Cardiac muscle cell (in vitro differentiated cells and primary cell): ENCODE results near the gene KIF26B. TPM values are rescaled to one million over a fixed set of nuclear protein-coding genes. Genes with fewer than 3 reads are reported as not detected.

Source experiments
- DNase-seq, 2 donors: peaks; one replicate each; pipeline versions ENCODE4 v3.0.0 to v3.0.0-alpha.2; 2010 to 2017; ENCODE audit warnings: low read depth in 1 of 2, low spot score in 1 of 2
- H3K27ac ChIP-seq: fragments of 200-600 bp; sonication (generic); 2 replicates; pipeline ENCODE4 v1.5.1; 2016
- H3K27me3 ChIP-seq: fragments of 200-600 bp; sonication (generic); 2 replicates; pipeline ENCODE4 v1.6.0; 2016; ENCODE audit warnings: control low read depth
- H3K36me3 ChIP-seq: fragments of 200-600 bp; sonication (generic); 2 replicates; pipeline ENCODE4 v1.5.1; 2016; ENCODE audit warnings: control low read depth
- H3K4me1 ChIP-seq: fragments of 200-600 bp; sonication (generic); 2 replicates; pipeline ENCODE4 v1.8.1; 2017; ENCODE audit warnings: low read depth, mild to moderate bottlenecking, mixed run types
- H3K4me3 ChIP-seq: fragments of 200-600 bp; sonication (generic); 2 replicates; pipeline ENCODE4 v1.5.1; 2016; ENCODE audit warnings: mild to moderate bottlenecking
- H3K9me3 ChIP-seq: fragments of 200-600 bp; sonication (generic); 2 replicates; pipeline ENCODE4 v1.5.1; 2017; ENCODE audit warnings: low read depth, mild to moderate bottlenecking, control low read depth
- polyA plus RNA-seq: library from polyadenylated mRNA; unstranded; fragments of >200 nt; fragmentation: Nextera tagmentation; extraction: Ambion mirVana; gene quantifications from 2 replicates; pipeline ENCODE4 v1.2.1, GENCODE V29; 2016
- total RNA-seq: library from RNA; depleted of rRNA; stranded (reverse); fragments of >200 nt; gene quantifications from 2 replicates; pipeline ENCODE4 v1.2.3, GENCODE V29; 2016
- TF ChIP-seq, protein P1 (sequence below): IDR thresholded peaks from 2 replicates; pipeline ENCODE4 v1.5.1; 2012; ENCODE audit warnings: low read depth, mild to moderate bottlenecking, low read length

Gene KIF26B
- total and polyA plus RNA-seq, 2 experiments from 2014 or later: 58.9 to 177 TPM

DNA sequence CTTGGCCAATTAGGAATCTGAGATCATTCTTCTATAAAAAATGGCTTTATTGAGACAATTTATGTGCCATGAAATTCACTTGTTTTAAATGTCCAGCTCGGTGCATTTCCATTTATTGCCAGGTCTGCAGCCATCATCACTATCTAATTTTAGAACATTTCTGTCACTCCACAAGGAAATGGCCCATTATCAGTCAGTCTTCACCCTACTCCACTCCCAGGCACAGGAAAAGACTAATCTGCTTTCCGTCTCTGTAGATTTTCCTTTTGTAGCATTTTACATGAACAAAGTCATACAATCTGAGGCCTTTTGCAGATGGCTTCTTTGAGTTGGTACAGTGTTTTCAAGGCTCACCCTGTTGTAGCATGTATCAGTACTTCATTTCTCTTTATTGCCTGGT, 27.2 kb downstream of the KIF26B start:
- H3K27ac ChIP-seq: peak overlapping the region; percentile 81
- H3K4me1 ChIP-seq: peaks cover 54% of the 10 kb centered on the region
- H3K4me3 ChIP-seq: no peak overlapping the region
- H3K36me3 ChIP-seq: peaks cover 4% of the 10 kb centered on the region
- no peaks in the 10 kb centered on the region for H3K27me3 ChIP-seq
- no peak for DNase-seq
- TF ChIP-seq, protein P1, sequence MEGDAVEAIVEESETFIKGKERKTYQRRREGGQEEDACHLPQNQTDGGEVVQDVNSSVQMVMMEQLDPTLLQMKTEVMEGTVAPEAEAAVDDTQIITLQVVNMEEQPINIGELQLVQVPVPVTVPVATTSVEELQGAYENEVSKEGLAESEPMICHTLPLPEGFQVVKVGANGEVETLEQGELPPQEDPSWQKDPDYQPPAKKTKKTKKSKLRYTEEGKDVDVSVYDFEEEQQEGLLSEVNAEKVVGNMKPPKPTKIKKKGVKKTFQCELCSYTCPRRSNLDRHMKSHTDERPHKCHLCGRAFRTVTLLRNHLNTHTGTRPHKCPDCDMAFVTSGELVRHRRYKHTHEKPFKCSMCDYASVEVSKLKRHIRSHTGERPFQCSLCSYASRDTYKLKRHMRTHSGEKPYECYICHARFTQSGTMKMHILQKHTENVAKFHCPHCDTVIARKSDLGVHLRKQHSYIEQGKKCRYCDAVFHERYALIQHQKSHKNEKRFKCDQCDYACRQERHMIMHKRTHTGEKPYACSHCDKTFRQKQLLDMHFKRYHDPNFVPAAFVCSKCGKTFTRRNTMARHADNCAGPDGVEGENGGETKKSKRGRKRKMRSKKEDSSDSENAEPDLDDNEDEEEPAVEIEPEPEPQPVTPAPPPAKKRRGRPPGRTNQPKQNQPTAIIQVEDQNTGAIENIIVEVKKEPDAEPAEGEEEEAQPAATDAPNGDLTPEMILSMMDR: no peak
- H3K9me3 ChIP-seq: no peaks in the 10 kb centered on the region

DNA sequence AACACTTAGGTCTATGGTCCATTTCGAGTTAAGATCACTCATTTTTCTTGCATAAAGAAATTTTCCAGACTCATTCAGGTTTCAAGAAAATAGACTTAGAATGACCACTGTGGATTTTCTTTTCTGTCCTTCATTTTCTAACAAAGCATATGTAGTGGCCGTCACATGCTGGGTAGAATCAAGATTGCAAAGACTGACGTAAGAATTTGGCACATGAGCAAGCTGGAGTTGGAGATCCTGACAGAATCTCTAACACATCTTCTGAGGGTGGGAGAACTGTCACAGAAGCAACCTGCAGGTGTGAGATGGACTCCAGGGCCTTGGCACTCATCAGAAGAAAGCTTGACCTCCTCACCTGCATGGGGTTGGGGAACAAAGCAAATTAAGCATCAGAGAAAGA, 28.6 kb downstream of the KIF26B start:
- Histone ChIP-seq H3K9me3 (no peaks in the 10 kb centered on the region), H3K4me1 (peaks cover 46% of the 10 kb centered on the region), H3K36me3 (peaks cover 8% of the 10 kb centered on the region), H3K27ac (peak overlapping the region; percentile 44), H3K4me3 (no peak overlapping the region), H3K27me3 (no peaks in the 10 kb centered on the region)
- TF ChIP-seq, protein P1: no peak
- DNase-seq: no peak

DNA sequence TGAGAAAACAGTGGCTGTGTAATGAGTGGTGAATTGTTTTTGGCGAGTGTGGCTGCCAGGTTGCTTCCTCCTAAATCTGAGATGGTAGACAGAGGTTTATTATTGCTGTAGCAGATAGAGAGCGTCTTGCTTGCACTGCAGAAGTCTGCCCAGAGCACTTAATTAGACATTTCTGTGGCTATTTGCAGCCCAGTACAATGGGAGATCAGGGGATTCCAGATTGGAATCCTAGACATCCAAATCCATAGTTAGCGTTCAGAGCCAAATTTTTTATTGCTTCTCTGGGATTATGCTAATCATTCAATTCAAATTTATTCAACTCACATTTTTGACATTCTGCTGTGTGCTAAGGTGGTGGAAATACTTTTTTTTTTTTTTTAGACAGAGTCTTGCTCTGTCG, 30.0 kb downstream of the KIF26B start:
- no peaks in the 10 kb centered on the region for H3K9me3 ChIP-seq
- no peak for DNase-seq
- TF ChIP-seq, protein P1: no peak
- peaks cover 42% of the 10 kb centered on the region for H3K4me1 ChIP-seq
- no peaks in the 10 kb centered on the region for H3K27me3 ChIP-seq
- H3K36me3 ChIP-seq: peaks cover 4% of the 10 kb centered on the region
- H3K27ac ChIP-seq: peak overlapping the region; percentile 11
- H3K4me3 ChIP-seq: no peak overlapping the region

DNA sequence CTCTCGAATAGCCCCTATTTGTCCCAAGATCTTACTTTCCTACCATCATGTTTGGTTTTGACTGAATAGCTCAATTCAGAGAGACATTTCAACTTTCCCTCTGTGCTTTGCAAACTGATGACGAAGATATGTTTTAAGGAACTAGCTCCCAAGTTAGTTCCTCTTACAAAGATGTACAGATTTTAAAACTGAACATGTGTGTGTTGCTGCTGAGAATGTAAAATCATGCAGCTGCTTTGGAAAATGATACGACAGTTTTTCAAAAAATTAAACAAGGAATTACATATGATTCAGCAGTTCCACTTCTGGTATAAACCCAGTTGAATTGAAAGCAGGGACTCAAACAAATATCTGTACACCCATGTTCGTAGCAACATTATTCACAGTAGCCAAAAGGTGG, 33.6 kb downstream of the KIF26B start:
- peaks cover 4% of the 10 kb centered on the region for H3K36me3 ChIP-seq
- no peaks in the 10 kb centered on the region for H3K27me3 ChIP-seq
- TF ChIP-seq, protein P1: no peak
- no peak for DNase-seq
- H3K9me3 ChIP-seq: no peaks in the 10 kb centered on the region
- peak overlapping the region; percentile 58 for H3K27ac ChIP-seq
- no peak overlapping the region for H3K4me3 ChIP-seq
- H3K4me1 ChIP-seq: peaks cover 20% of the 10 kb centered on the region

DNA sequence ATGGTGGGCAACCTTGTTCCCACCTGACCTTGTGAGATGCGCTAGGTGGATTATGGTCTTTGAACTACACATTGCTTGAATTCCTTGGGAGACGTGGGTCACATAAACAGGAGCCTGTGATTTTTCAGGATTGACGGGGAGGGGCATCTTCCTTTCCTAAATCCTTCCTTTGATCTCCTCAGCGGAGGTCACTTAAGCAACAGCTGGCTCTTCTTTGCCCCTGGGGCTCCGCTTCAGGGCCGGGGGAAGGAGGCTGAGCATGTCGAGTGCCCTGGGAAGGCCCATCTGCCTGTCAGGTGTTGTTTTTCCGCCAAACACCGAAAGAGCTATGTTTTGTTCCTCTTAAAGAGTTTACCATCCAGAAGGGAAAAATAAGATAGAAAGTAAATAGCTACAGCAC, 40.6 kb downstream of the KIF26B start:
- Histone ChIP-seq H3K27ac (no peak overlapping the region), H3K27me3 (no peaks in the 10 kb centered on the region), H3K36me3 (peaks cover 12% of the 10 kb centered on the region), H3K4me1 (peaks cover 27% of the 10 kb centered on the region), H3K4me3 (no peak overlapping the region), H3K9me3 (no peaks in the 10 kb centered on the region)
- TF ChIP-seq, protein P1: no peak
- DNase-seq: no peak

DNA sequence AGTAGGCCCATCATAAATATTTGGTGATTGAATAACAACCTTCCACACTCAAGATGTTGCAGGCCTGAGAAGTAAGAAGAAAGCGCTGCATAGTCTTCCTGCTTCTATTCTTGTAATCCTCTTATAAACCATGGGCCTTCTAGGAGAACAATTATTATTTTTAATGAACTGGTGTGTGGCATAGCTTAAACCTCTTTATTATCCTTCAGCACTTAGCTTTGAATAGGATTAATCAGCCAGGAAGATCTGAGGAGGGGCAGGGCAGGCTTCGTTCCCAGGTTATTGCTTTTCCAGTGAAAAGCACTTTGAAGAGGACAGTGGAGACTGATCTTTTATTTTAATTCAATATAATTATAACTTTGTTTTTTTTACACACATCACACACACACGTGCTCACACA, 42.3 kb downstream of the KIF26B start:
- peaks cover 12% of the 10 kb centered on the region for H3K36me3 ChIP-seq
- no peaks in the 10 kb centered on the region for H3K27me3 ChIP-seq
- TF ChIP-seq, protein P1: no peak
- peaks cover 40% of the 10 kb centered on the region for H3K4me1 ChIP-seq
- no peaks in the 10 kb centered on the region for H3K9me3 ChIP-seq
- DNase-seq: no peak
- no peak overlapping the region for H3K4me3 ChIP-seq
- H3K27ac ChIP-seq: peak overlapping the region; percentile 14
